HCT116 (cell line): Measurements from ENCODE around the gene FARP1.

Experiments used
- ELF1 ChIP-seq: IDR thresholded peaks from 2 replicates; pipeline ENCODE4 v1.6.1; 2012; ENCODE audit warnings: low read depth, borderline replicate concordance
- POLR2A ChIP-seq: IDR thresholded peaks from 2 replicates; pipeline ENCODE4 v1.7.0; 2011; ENCODE audit warnings: borderline replicate concordance; ENCODE audit not compliant: insufficient read depth, insufficient read length; ENCODE audit errors: extremely low read depth
- POLR2AphosphoS5 ChIP-seq: IDR thresholded peaks from 2 replicates; pipeline ENCODE4 v1.6.1; 2011; ENCODE audit warnings: mild to moderate bottlenecking, low read depth, low read length, moderate library complexity
- REST ChIP-seq: IDR thresholded peaks from 2 replicates; pipeline ENCODE4 v1.6.1; 2012; ENCODE audit warnings: low read depth
- TF ChIP-seq, protein P1 (sequence below), 3 experiments: fragments of 200-600 bp in 1 of 3; sonication (generic) in 1 of 3; IDR thresholded peaks in 2 of 3; conservative IDR thresholded peaks in 1 of 3; 2 replicates each; pipeline ENCODE4 v1.5.1; 2012 to 2017; ENCODE audit warnings: low read depth in 2 of 3, low read length in 2 of 3, antibody characterized with exemption in 1 of 3, borderline replicate concordance in 1 of 3, control low read depth in 1 of 3, mild to moderate bottlenecking in 1 of 3, mixed read lengths in 1 of 3, mixed run types in 1 of 3, moderate library complexity in 1 of 3; ENCODE audit not compliant: insufficient read depth in 1 of 3

DNA sequence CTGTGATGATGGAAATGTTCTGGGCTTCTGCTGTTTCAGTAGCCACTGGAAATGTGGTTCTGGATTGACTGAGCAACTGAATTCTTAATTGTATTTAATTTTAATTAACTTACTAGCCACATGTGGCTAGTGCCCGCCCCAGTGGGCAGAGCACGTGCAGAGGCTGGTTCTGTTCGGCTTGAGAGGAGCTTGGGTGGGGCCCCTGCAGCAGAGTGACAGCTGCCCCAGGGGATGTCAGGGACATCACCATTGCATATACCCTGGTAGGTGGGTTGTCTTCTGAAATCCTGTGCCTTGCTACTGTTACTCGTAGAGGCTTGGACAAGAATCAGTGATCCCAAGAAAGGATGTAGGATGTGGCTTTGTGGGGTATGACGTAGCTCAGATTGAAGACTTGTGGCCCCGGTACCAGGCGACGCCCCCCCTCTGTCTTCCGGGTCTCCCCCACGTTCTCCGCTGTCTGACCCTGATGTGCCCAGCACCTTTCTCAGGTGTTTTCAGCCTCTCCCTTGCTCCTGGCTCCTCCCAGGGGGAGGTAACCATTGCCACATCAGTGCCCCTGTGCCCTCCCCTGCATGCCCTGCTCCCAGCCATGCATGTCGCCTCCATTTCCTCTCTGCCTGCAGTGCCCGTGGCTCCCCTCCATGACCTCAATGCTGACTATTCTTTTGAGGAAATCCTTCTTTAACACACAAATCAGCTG, 136.7 kb downstream of the FARP1 start:
- TF ChIP-seq POLR2A: no peak
- TF ChIP-seq, protein P1, sequence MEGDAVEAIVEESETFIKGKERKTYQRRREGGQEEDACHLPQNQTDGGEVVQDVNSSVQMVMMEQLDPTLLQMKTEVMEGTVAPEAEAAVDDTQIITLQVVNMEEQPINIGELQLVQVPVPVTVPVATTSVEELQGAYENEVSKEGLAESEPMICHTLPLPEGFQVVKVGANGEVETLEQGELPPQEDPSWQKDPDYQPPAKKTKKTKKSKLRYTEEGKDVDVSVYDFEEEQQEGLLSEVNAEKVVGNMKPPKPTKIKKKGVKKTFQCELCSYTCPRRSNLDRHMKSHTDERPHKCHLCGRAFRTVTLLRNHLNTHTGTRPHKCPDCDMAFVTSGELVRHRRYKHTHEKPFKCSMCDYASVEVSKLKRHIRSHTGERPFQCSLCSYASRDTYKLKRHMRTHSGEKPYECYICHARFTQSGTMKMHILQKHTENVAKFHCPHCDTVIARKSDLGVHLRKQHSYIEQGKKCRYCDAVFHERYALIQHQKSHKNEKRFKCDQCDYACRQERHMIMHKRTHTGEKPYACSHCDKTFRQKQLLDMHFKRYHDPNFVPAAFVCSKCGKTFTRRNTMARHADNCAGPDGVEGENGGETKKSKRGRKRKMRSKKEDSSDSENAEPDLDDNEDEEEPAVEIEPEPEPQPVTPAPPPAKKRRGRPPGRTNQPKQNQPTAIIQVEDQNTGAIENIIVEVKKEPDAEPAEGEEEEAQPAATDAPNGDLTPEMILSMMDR (IDR thresholded peaks at IDR 0.05 in 2 of 3, conservative IDR thresholded peaks at IDR 0.05 in 1 of 3; ENCODE audit: borderline replicate concordance in 1 of 3, insufficient read depth in 1 of 3, low read depth in 2 of 3, low read length in 2 of 3): no peak
- no peak for TF ChIP-seq POLR2AphosphoS5
- no peak for TF ChIP-seq ELF1
- no peak for TF ChIP-seq REST
